Muscle layer of colon (tissue), 2 donors: ENCODE data around the gene CNTN5.
"Not testable (repeated sequence)": the region's sequence is repeated elsewhere in the genome, so short reads cannot be mapped to it uniquely, and the experiment has no call there.

Experiments used
- H3K27ac ChIP-seq: one replicate; pipeline ENCODE4 v1.7.0; 2013; ENCODE audit warnings: low read depth, mild to moderate bottlenecking, low read length, moderate library complexity
- H3K27me3 ChIP-seq, 2 donors: one replicate each; pipeline ENCODE4 v1.7.0; 2013; ENCODE audit warnings: low read length in 2 of 2, mild to moderate bottlenecking in 2 of 2; ENCODE audit not compliant: insufficient read depth in 2 of 2, control insufficient read depth in 1 of 2
- H3K36me3 ChIP-seq: one replicate; pipeline ENCODE4 v1.7.0; 2013; ENCODE audit warnings: mild to moderate bottlenecking, low read length; ENCODE audit not compliant: insufficient read depth
- H3K4me1 ChIP-seq: one replicate; pipeline ENCODE4 v1.7.0; 2013; ENCODE audit warnings: mild to moderate bottlenecking, low read length; ENCODE audit not compliant: insufficient read depth
- H3K4me3 ChIP-seq, 2 donors: one replicate each; pipeline ENCODE4 v1.7.0; 2013; ENCODE audit warnings: low read length in 2 of 2, low read depth in 1 of 2, mild to moderate bottlenecking in 1 of 2, moderate library complexity in 1 of 2
- H3K9ac ChIP-seq: one replicate; pipeline ENCODE4 v1.7.0; 2013; ENCODE audit warnings: low read length
- H3K9me3 ChIP-seq: one replicate; pipeline ENCODE4 v1.7.0; 2013; ENCODE audit warnings: mild to moderate bottlenecking, low read length
- donor health status: abdominal sarcoma.
- donor health status: Adenocarcinoma of cecum.

CNTN5 gene

DNA sequence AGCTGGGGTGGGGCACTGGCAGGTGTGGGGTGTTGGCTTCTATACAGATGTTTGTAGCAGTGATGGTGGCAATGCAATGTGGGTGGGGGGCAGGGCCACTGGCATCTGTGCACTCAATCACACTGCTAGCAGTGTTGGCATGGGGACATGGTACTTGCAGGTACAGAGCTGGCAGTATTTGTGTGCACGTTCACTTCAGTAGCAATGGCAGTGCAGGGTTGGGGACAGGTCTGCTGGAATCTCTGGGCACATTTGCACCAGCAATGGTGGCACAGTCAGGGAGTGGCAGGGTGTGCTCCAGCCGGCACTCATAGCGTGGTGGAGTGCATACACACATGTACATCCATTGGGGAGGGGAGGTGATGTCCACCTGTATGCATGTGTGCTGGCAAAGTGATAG lies 775.2 kb downstream of the CNTN5 start:
- Histone ChIP-seq H3K27ac (no peak overlapping the region), H3K36me3 (no peaks in the 10 kb centered on the region), H3K4me3 (no peak overlapping the region), H3K9me3 (no peaks in the 10 kb centered on the region), H3K27me3 (no peaks in the 10 kb centered on the region), H3K9ac (no peak overlapping the region), H3K4me1 (no peaks in the 10 kb centered on the region)

DNA sequence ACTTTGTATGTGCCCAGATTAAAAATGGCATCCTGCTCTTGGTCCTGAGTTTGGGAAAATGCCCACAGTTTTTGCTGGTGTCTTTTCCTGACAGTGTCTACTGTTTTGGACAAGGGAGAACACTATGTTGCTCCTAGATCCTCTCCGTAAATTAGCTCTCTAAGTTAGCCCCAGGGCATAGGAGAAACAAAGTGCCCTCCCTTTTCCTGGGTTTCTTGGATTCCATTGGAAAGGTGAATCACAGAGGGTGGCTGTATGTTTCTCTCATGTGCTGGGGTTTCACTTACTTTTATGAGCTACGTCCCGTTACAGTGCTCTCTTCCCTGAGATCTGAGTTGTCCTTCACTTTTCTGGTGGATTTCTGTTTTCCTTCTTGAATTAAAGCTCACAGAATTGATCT lies 782.8 kb downstream of the CNTN5 start:
- H3K27ac ChIP-seq = no peak overlapping the region
- H3K36me3 ChIP-seq = no peaks in the 10 kb centered on the region
- H3K4me1 ChIP-seq = no peaks in the 10 kb centered on the region
- H3K9ac ChIP-seq = no peak overlapping the region
- H3K27me3 ChIP-seq = no peaks in the 10 kb centered on the region
- H3K4me3 ChIP-seq = no peak overlapping the region
- H3K9me3 ChIP-seq = no peaks in the 10 kb centered on the region

DNA sequence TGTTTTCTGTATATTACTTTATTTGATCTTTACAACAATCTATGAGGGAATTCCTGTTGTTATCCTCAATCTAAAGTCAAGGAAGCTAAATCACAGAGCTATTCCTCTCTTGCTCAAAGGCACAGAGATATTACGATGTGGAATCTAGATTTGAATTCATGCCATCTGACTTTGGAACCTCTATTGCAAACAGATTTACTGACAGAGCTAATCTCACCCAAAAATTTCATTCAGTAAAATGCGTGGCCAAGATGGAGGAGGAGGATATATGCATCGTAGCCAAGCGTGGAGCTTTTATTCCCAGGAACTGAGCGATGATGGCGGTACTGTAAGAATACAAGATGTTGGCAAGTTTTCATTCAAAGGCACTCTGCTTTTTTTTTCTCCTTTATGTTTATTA lies 791.8 kb downstream of the CNTN5 start:
- no peak overlapping the region for H3K9ac ChIP-seq
- no peak overlapping the region for H3K27ac ChIP-seq
- no peaks in the 10 kb centered on the region for H3K27me3 ChIP-seq
- no peaks in the 10 kb centered on the region for H3K4me1 ChIP-seq
- H3K36me3 ChIP-seq = no peaks in the 10 kb centered on the region
- H3K4me3 ChIP-seq = no peak overlapping the region
- no peaks in the 10 kb centered on the region for H3K9me3 ChIP-seq

DNA sequence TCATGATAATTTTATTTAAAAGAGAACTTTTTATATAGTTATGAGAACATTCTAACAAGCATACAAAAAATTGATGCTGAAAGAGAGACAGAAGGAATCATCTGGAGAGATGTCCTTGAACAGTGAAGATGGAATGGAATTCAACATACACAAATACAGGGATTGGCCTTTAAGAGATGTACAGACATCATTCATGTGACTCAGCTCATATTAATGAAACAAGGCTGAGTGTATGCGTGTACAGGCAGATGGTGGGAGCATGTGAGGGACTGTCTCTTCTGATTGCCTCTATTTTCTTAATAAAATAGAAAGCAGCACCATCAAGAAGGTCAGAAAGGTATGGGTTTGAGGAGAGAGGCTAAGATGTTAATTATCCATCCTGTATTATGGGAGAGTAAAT lies 793.3 kb downstream of the CNTN5 start:
- no peak overlapping the region for H3K9ac ChIP-seq
- H3K9me3 ChIP-seq = no peaks in the 10 kb centered on the region
- H3K4me1 ChIP-seq = no peaks in the 10 kb centered on the region
- no peak overlapping the region for H3K27ac ChIP-seq
- no peaks in the 10 kb centered on the region for H3K36me3 ChIP-seq
- H3K4me3 ChIP-seq = no peak overlapping the region
- H3K27me3 ChIP-seq = no peaks in the 10 kb centered on the region

DNA sequence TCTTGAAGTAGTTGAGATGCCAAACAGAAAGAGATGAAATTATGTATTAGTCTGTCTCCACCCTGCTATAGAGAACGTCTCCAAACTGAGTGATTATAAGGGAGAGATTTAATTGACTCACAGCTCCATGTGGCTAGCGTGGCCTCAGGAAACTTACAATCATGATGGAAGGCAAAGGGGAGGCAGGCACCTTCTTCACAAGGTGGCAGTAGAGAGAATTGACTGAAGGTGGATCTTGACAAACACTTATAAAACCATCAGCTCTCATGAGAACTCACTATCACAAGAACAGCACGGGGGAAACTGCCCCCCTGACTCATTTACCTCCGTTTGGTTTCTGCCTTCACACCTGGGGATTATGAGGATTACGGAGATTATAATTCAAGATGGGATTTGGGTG lies 794.0 kb downstream of the CNTN5 start:
- Histone ChIP-seq H3K9ac (no peak overlapping the region), H3K4me1 (no peaks in the 10 kb centered on the region), H3K27me3 (no peaks in the 10 kb centered on the region), H3K4me3 (no peak overlapping the region), H3K9me3 (no peaks in the 10 kb centered on the region), H3K27ac (no peak overlapping the region), H3K36me3 (no peaks in the 10 kb centered on the region)

DNA sequence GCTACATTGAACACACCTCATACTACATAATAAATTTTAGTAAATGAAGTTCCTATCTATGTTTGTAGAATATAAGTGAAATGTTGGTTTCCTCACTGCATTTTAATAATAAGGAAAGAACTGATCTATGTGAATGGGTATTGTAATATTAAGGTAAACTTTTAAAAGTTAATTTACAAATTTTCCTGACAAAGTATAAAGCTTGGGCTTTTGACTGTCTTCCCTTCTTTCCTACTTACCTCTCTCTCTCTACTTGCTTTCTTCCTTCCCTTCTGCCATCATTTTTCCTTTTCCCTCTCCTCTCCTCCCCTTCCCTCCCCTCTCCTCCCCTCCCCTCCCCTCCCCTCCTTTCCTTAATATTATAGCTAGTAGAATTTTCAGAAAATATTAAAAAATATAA lies 798.2 kb downstream of the CNTN5 start:
- Histone ChIP-seq H3K9me3 (no peaks in the 10 kb centered on the region), H3K27me3 (no peaks in the 10 kb centered on the region), H3K4me3 (no peak overlapping the region), H3K36me3 (no peaks in the 10 kb centered on the region), H3K27ac (no peak overlapping the region), H3K4me1 (no peaks in the 10 kb centered on the region), H3K9ac (no peak overlapping the region)

DNA sequence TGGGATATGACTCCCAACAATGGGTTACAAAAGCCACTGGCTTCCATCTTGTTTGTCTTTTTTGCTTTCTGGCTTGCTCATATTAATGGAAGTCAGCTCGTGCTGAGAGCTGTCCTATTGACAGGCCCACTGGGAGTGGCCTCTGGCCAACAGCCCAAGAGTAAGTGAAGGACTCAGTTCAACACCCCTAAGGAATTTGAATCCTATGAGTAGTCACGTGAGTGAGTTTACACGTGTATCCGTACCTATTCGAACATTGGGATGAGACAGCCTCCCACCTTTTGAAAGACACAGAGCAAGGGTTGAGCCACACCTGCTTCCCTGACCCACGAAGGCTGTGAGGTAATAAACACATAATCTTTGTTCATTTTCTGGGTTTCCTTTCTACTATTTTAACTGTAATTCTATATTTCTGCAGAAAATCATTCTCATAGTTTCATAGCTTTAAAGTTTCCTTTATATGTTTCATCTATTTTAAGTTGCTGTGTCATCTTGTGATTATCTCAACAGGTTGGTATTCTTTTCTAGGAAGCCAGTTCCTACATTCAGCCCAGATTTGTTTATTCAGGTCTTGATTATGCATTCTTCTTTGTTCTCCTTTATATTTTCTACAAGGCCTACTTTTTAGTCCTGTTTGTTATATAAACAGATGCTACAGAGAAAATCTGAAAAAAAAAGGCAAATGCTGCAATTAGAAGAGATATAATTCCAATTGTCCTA lies 802.3 kb downstream of the CNTN5 start:
- Histone ChIP-seq H3K27me3 (no peaks in the 10 kb centered on the region), H3K27ac (no peak overlapping the region), H3K36me3 (no peaks in the 10 kb centered on the region), H3K4me1 (no peaks in the 10 kb centered on the region), H3K9me3 (no peaks in the 10 kb centered on the region), H3K4me3 (no peak overlapping the region), H3K9ac (no peak overlapping the region)

DNA sequence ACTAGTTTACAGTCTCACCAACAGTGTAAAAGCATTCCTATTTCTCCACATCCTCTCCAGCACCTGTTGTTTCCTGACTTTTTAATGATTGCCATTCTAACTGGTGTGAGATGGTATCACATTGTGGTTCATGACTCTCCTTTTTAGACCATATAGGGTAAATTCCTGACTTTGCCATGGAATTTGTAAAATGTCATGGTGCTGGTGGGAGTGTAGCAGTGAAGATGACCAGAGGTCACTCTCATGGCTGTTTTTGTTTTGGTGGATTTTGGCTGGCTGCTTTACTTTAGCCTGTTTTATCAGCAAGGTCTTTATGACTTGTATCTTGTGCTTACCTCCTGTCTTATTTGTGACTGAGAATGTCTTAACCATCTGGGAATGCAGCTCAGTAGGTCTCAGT lies 816.0 kb downstream of the CNTN5 start:
- H3K9me3 ChIP-seq, H3K4me3 ChIP-seq, H3K36me3 ChIP-seq, H3K4me1 ChIP-seq, H3K27me3 ChIP-seq, H3K9ac ChIP-seq, H3K27ac ChIP-seq: not testable (repeated sequence)

DNA sequence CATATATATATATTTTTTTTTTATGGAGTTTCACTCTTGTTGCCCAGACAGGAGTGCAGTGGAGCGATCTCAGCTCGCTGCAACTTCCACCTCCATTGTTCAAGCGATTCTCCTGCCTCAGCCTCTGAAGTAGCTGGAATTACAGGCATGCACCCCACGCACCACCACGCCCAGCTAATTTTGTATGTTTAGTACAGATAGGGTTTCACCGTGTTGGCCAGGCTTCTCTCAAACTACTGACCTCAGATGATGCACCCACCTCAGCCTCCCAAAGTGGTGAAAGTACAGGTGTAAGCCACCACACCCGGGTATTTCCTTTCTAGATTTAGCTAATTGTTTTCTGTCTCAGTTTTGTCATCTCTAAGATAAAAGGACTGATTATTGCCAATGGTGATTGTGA lies 821.1 kb downstream of the CNTN5 start:
- Histone ChIP-seq H3K9me3 (no peaks in the 10 kb centered on the region), H3K9ac (no peak overlapping the region), H3K4me1 (no peaks in the 10 kb centered on the region), H3K27ac (no peak overlapping the region), H3K36me3 (no peaks in the 10 kb centered on the region), H3K27me3 (no peaks in the 10 kb centered on the region), H3K4me3 (no peak overlapping the region)

DNA sequence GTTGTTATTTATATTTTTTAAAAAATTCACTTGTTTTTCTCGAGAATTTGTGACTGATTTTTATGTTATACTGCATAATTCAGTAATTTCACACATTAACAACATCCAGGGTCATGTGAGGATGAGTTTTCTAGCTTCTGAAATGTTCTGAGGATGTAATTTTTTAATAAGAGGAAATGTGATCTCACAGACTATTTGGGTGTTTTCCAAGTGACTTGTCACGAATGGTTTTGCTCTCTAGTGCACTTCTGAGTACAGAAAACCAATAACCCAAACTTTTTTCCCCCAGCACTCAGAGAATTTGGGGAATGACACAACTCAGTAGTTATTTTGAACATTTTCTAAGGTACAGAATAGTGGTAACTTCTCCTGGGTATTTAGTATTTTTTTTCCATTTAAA lies 845.2 kb downstream of the CNTN5 start:
- Histone ChIP-seq H3K27ac (no peak overlapping the region), H3K27me3 (no peaks in the 10 kb centered on the region), H3K36me3 (no peaks in the 10 kb centered on the region), H3K9me3 (no peaks in the 10 kb centered on the region), H3K9ac (no peak overlapping the region), H3K4me1 (no peaks in the 10 kb centered on the region), H3K4me3 (no peak overlapping the region)

DNA sequence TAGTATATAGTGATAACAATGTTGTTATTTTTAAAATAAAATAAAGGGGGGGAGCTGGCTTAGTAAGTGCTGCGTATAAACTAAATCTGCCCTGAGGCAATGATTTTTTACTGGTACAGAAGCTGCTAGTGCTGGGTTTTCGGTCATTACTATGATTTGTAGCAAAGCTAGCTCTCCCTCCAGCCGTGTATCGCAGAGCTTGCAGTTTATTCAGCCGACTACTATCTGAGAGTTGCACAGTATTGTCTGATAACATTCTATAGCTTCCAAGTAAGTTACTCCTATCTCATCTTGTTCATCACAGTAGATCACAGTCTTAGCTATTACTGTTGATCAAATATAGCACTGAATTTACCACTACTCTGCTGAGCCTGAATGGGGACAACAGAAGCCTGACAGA lies 860.9 kb downstream of the CNTN5 start:
- no peak overlapping the region for H3K4me3 ChIP-seq
- H3K27ac ChIP-seq = no peak overlapping the region
- no peak overlapping the region for H3K9ac ChIP-seq
- no peaks in the 10 kb centered on the region for H3K36me3 ChIP-seq
- no peaks in the 10 kb centered on the region for H3K27me3 ChIP-seq
- H3K4me1 ChIP-seq = peaks cover 3% of the 10 kb centered on the region
- H3K9me3 ChIP-seq = no peaks in the 10 kb centered on the region

DNA sequence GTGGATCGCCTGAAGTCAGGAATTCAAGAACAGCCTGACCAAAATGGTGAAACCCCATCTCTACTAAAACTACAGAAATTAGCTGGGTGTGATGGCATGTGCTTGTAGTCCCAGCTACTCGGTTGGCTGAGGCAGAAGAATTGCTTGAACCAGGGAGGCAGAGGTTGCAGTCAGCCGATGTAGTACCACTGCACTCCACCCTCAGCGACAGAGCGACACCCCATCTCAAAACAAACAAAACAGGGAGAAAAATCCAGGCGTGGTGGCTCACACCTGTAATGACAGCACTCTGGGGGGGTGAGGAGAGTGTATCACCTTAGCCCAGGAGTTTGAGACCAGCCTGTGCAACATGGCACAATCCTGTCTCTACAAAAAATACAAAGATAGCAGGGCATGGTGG lies 864.0 kb downstream of the CNTN5 start:
- Histone ChIP-seq H3K9me3 (no peaks in the 10 kb centered on the region), H3K27ac (no peak overlapping the region), H3K27me3 (no peaks in the 10 kb centered on the region), H3K4me3 (no peak overlapping the region), H3K36me3 (no peaks in the 10 kb centered on the region), H3K9ac (no peak overlapping the region), H3K4me1 (peaks cover 3% of the 10 kb centered on the region)
